Gastroesophageal sphincter (tissue), 4 donors: ENCODE results near the gene LRRC25. TPM values are rescaled to one million over a fixed set of nuclear protein-coding genes. Genes with fewer than 3 reads are reported as not detected.

Experiments used
- ATAC-seq: fragments of 150-250 bp; one replicate; pipeline ENCODE4 v1.9.1; 2016; ENCODE audit warnings: mild to moderate bottlenecking, moderate library complexity
- H3K27ac ChIP-seq, 4 donors: fragments of 200-600 bp; sonication (generic) in 3 of 4; 1 replicate in 3 of 4; 2 replicates in 1 of 4; pipeline ENCODE4 v1.5.1; 2016 to 2019
- H3K27me3 ChIP-seq: fragments of 200-600 bp; sonication (generic); one replicate; pipeline ENCODE4 v1.5.1; 2019
- H3K36me3 ChIP-seq, 2 donors: fragments of 200-600 bp; sonication (generic); one replicate each; pipeline ENCODE4 v1.5.1; 2019; ENCODE audit warnings: control low read depth in 1 of 2
- H3K4me1 ChIP-seq, 3 donors: fragments of 200-600 bp; sonication (generic); 1 replicate in 2 of 3; 2 replicates in 1 of 3; pipeline ENCODE4 v1.5.1; 2016 to 2019; ENCODE audit warnings: control low read depth in 2 of 3
- H3K4me3 ChIP-seq, 2 donors: fragments of 200-600 bp; sonication (generic); one replicate each; pipeline ENCODE4 v1.5.1; 2019; ENCODE audit warnings: mild to moderate bottlenecking in 1 of 2, moderate library complexity in 1 of 2
- H3K9me3 ChIP-seq, 3 donors: fragments of 200-600 bp; sonication (generic); one replicate each; pipeline ENCODE4 v1.5.1; 2017 to 2019; ENCODE audit warnings: control low read depth in 2 of 3
- EP300 ChIP-seq: sonication (generic); formaldehyde crosslinking; IDR thresholded peaks from one replicate; pipeline ENCODE4 v1.6.1; 2017; ENCODE audit warnings: antibody characterized with exemption, mild to moderate bottlenecking
- POLR2A ChIP-seq, 2 donors: fragments of 450-650 bp; IDR thresholded peaks; one replicate each; pipeline ENCODE4 v1.6.1; 2017; ENCODE audit warnings: antibody characterized with exemption in 2 of 2, mild to moderate bottlenecking in 2 of 2, moderate library complexity in 1 of 2
- POLR2AphosphoS5 ChIP-seq: sonication (generic); formaldehyde crosslinking; IDR thresholded peaks from one replicate; pipeline ENCODE4 v1.6.1; 2017; ENCODE audit warnings: antibody characterized with exemption
- WGBS, 2 donors: methylation state at CpG; one replicate each; pipeline ENCODE4 v1.1.5; 2018; ENCODE audit warnings: low coverage in 1 of 2; 5-methylcytosine and 5-hydroxymethylcytosine counted together
- total RNA-seq, 4 donors: library from RNA; depleted of rRNA; stranded (reverse); fragments of >200 nt; gene quantifications; one replicate each; pipeline ENCODE4 v1.1.0, GENCODE V29; 2016
- TF ChIP-seq, protein P1 (sequence below), 4 experiments: fragments of 200-600 bp in 2 of 4; fragments of 450-650 bp in 2 of 4; sonication (generic) in 1 of 4; IDR thresholded peaks; one replicate each; pipeline ENCODE4 v1.5.1; 2017 to 2019; ENCODE audit warnings: antibody characterized with exemption in 4 of 4, mild to moderate bottlenecking in 2 of 4, moderate library complexity in 2 of 4

The LRRC25 gene
- total RNA-seq, 4 donors from 2014 or later: 1.9 to 19.0 (median 4.8) TPM

DNA sequence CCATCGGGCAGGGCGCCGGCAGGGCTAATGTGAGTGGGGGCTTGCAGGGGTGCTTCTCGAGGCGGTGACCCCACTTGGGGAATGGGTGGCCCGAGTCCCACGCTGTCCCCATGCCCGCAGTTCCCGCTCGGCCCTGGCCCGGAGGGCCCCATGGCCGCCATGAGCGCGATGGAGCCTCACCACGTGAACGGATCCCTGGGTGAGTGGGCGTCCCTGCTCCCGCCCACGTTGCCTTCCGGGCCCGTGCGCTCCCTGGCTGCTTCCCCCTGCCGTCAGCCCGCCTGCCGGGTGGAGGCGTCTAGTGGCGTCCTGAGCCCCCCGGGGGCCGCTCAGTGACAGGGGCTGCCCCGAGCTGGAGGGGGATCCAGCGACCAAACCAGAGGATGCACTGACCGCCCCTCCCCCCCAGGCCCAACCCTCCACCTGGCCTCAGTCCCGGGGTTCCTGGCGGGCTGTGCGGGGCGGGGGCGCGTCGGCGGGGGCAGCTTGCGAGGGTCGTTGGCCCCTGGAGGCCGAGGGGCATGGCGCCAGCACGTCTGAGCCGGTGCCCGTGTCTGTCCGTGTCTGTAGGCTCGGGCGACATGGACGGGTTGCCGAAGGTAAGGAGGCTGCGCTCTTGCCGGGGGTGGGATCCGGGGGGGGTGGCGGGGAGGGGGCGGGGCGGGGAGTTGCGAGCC, 35.7 kb upstream of the LRRC25 start:
- peak overlapping the region in 3 of 4 donors; percentile 79 to 82 (median 80) for H3K27ac ChIP-seq
- no CpG with 5 or more reads among the region's 59 CpGs for WGBS, 2 donors
- H3K36me3 ChIP-seq: peaks cover 0 to 13% of the 10 kb centered on the region in 2 donors
- H3K9me3 ChIP-seq: no peaks in the 10 kb centered on the region
- no peaks in the 10 kb centered on the region for H3K27me3 ChIP-seq
- peaks cover 0 to 91% (median 38%) of the 10 kb centered on the region in 3 donors for H3K4me1 ChIP-seq
- TF ChIP-seq POLR2A (IDR thresholded peaks at IDR 0.05) (no peak), POLR2AphosphoS5 (no peak)
- ATAC-seq: no peak
- H3K4me3 ChIP-seq: peak overlapping the region; percentile 18 to 63

DNA sequence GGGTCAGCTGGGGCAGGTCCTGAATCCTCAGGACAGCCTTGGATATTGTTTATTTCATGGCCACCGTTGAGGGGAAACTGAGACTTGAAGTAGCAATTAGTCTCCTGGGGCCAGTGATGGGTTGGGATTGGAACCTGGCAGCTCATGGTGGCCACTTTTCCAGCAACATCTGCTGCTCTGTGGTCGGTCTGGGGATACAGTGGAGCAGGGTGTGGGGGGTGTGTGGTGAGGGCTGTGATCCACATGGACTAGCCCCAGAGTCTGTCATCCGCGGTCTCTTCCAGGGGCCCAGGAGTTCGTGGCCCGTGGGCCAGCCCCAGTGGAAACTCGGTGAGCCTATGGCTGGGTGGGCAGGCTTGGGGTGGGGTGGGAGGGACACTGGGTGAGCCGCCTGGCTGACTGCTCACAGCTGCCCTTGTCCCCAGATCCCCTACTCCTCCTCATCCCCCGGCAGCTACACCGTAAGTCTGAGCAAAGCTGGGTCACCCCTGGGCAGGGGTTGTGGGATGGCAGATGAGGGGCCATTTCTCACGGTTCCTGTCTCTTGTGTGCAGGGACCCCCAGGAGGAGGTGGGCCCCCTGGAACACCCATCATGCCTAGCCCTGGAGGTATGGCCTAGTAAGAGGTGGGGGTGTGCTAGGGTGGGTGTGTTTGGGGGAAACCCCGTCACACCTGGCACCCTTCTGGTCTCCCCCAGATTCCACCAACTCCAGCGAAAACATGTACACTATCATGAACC, 35.0 kb upstream of the LRRC25 start:
- Histone ChIP-seq H3K9me3 (no peaks in the 10 kb centered on the region), H3K4me3 (peak overlapping the region in 1 of 2 donors; percentile 63), H3K4me1 (peaks cover 0 to 91% (median 32%) of the 10 kb centered on the region in 3 donors), H3K27me3 (no peaks in the 10 kb centered on the region), H3K27ac (peak overlapping the region in 3 of 4 donors; percentile 79 to 82 (median 80)), H3K36me3 (peaks cover 0 to 18% of the 10 kb centered on the region in 2 donors)
- ATAC-seq: no peak
- 92% methylated on average over 2 of the region's 13 CpGs; no CpG with 5 or more reads in 1 of the 2 donors for WGBS, 2 donors
- TF ChIP-seq EP300 (no peak), POLR2A (IDR thresholded peaks at IDR 0.05) (no peak), POLR2AphosphoS5 (no peak)
- TF ChIP-seq, protein P1, sequence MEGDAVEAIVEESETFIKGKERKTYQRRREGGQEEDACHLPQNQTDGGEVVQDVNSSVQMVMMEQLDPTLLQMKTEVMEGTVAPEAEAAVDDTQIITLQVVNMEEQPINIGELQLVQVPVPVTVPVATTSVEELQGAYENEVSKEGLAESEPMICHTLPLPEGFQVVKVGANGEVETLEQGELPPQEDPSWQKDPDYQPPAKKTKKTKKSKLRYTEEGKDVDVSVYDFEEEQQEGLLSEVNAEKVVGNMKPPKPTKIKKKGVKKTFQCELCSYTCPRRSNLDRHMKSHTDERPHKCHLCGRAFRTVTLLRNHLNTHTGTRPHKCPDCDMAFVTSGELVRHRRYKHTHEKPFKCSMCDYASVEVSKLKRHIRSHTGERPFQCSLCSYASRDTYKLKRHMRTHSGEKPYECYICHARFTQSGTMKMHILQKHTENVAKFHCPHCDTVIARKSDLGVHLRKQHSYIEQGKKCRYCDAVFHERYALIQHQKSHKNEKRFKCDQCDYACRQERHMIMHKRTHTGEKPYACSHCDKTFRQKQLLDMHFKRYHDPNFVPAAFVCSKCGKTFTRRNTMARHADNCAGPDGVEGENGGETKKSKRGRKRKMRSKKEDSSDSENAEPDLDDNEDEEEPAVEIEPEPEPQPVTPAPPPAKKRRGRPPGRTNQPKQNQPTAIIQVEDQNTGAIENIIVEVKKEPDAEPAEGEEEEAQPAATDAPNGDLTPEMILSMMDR (IDR thresholded peaks at IDR 0.05): no peak

DNA sequence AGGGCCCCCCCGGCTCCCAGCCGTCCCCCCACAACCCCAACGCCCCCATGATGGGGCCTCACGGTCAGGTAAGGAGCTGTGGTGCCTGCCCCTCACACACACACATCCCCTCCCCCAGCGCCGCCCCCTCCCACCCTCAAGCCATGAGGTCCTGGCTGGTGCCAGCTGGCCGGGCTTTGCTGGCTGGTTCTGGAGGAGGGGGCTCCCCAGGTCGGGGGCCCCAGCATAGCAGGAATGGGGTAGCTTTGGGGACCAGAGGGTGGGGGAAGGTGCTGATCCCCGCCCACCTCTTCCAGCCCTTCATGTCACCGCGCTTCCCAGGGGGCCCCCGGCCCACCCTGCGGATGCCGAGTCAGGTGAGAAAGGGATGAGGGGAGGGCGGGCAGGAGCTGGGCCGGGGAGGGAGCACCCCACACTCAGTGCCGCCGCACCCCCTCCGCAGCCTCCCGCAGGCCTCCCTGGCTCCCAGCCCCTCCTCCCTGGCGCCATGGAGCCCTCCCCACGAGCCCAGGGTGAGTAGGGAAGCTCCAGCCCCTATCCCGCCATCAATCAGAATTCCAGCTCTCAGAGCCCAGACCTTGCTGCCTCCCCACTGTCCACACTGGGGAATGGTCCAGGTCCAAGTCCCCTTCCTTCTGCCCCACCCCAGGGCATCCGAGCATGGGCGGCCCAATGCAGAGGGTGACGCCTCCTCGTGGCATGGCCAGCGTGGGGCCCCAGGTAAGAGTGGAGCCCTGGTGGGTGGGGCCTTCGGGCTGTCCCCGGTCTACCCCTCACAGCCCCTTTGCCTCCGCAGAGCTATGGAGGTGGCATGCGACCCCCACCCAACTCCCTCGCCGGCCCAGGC, 34.2 kb upstream of the LRRC25 start:
- ATAC-seq: no peak
- 77% methylated on average over 3 of the region's 34 CpGs; no CpG with 5 or more reads in 1 of the 2 donors for WGBS, 2 donors
- Histone ChIP-seq H3K27me3 (no peaks in the 10 kb centered on the region), H3K36me3 (peaks cover 0 to 23% of the 10 kb centered on the region in 2 donors), H3K9me3 (no peaks in the 10 kb centered on the region), H3K4me1 (peaks cover 0 to 91% (median 29%) of the 10 kb centered on the region in 3 donors), H3K27ac (no peak overlapping the region), H3K4me3 (no peak overlapping the region)
- TF ChIP-seq EP300: no peak
- no peak for TF ChIP-seq POLR2AphosphoS5
- no peak for TF ChIP-seq POLR2A (IDR thresholded peaks at IDR 0.05)
- TF ChIP-seq, protein P1 (IDR thresholded peaks at IDR 0.05): no peak

DNA sequence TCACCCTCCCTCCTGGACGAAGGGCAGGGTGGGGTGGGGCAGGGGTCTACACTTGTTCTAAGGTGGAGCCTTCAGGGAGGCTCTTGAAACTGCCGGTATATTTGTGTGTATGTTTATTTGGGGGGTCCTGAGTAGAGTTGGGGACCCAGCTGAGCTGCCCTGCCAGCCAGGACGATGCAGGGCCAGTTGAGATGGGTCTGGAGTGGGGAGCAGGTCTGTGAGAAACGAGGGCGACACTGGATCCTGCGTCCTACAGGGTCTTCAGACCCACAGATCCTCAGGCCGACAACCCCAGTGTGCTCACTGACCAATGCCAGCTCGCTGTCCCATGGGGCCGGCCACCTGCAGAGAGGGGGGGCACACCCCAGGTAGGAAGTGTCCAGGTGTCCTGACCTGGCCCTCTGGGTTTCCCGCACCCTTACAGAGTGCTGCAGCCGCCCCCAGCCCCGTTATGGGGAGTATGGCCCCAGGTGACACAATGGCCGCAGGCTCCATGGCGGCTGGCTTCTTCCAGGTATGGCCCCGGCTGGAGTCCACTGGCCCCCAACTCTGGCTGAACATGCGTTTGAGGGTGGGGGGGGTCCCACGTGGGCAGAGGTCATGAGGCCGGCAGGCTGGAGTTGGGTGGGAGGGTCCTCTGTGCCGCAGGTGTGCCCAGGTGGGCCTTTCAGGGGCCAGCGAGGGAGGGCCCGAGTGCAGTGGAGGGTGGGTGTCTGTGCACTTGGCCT, 33.2 kb upstream of the LRRC25 start:
- no peaks in the 10 kb centered on the region for H3K9me3 ChIP-seq
- TF ChIP-seq EP300 (no peak), POLR2A (IDR thresholded peaks at IDR 0.05) (no peak)
- TF ChIP-seq, protein P1 (IDR thresholded peaks at IDR 0.05): no peak
- no peaks in the 10 kb centered on the region for H3K27me3 ChIP-seq
- no peak overlapping the region for H3K4me3 ChIP-seq
- no peak for ATAC-seq
- WGBS, 2 donors: no CpG with 5 or more reads among the region's 21 CpGs
- peaks cover 0 to 18% of the 10 kb centered on the region in 2 donors for H3K36me3 ChIP-seq
- peak overlapping the region in 1 of 4 donors; percentile 84 for H3K27ac ChIP-seq
- H3K4me1 ChIP-seq: peaks cover 0 to 95% (median 38%) of the 10 kb centered on the region in 3 donors
